ENCODE measurements around the gene NR1H4.
"Not testable (repeated sequence)": the region's sequence is repeated elsewhere in the genome, so short reads cannot be mapped to it uniquely, and the experiment has no call there.

Gene NR1H4

DNA sequence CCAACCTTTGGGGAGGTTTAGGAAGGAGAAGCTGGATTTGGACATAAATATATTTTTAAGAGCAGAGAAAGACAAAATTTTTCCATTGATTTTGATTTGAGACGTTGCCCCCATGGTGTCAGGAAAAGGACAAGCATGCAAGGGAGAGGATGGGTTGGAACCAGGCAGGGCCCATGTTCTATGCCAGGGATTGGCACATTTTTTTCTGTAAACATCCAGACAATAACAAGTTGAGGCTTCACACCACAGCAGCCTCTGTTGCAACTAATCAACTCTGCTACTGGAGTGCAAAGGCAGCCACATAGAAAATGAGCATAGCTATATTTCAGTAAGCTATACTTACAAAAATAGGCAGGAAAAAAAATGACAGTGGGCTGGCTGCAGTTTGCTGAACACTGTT lies 44.7 kb downstream of the NR1H4 start:
- no peak for DNase-seq

DNA sequence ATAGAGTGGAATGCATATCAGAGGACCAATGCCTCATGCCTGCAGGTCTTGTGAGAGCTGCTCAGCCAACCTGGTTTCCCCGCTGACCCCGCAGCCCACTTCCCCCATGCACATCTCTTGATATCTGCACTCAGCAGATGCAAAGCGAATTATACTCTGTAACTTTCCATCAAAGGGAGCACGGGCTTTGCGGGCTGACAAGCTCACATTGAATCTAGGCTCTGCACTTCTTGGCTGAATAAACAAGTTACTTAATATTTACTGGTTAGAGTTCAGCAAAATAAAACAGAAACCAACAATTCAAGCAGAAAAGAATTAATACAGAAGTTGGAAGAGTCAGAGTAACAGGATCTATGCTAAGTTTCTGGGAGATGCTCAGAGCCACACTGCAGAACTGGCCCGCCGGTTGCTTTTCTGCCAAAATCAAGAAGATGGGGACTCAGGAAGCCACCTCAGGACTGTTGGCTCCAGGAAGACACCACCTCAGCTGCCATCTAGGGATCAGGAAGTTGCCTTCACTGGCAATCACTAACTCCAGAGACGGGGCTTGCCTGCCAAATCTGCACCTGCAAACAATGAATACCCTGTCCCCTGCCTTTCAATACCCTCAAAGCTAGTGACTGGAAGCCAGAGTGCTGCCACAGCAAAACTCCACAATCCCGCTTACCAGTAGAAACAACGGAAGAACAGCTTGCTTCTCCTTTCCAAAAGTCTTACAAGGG lies 46.5 kb downstream of the NR1H4 start:
- DNase-seq, result no peak

DNA sequence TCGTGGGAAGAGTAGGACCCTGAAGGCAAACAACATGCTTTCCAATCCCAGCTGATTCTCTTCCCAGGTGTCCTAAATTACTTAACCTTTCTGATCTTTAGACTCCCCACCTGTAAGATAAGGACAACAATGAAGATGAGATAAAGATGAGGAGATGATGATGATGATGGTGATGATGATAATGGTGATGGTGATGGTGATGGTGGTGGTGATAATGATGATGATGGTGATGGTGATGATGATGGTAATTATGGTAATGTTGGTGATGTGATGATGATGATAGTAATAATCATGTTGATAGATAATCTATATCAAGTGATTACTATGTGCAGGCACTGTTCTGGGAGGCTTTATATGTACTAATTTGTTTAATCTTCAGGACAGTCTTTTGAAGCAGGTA lies 48.3 kb downstream of the NR1H4 start:
- DNase-seq, result no peak

DNA sequence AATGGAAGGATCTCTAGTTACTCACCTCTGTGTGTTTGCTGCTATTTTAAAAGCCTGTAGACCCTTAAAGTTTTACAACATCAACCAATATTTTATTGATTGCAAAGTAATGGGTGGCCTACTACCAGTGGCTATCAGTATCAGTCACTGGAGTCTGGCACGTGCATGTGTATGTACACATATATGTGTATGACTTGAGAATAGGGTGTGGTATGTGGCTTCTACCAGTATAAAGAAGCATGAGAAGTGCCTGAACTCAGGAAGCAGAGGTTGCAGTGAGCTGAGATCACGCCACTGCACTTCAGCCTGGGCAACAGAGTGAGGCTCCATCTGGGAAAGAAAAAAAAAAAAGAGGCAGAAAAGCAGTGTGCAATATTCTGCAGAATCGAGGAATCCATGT lies 54.4 kb downstream of the NR1H4 start:
- no peak for DNase-seq

DNA sequence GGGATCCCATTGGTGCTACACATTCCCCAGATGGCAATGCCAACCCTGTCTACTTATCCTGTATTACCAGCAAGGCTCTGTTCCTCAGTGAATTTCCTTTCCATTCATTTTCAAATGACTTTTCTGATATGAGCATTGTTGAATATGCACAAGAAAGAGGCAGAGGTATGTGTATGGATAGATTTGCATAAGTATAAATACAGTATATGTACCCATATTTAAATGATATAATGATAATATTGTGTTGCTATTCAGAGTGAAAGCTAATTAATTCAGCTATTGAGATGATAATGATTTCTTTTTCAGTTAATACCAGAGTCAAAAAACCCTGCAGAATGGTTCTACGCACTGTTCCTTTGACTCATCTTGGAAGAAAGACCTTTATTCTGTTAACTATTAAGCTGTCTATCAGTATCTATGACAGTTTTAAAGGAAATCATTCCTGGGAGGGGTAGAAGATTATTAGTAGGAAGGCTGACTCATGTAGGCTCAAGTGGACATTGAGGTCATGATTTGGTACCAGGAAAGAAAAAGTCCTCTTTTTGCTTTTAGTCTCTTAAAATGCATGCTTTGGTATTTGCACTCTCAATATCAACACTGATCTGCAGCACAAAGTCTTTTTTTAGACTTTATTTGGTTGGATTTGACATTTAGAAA lies 54.9 kb downstream of the NR1H4 start:
- DNase-seq, result no peak

DNA sequence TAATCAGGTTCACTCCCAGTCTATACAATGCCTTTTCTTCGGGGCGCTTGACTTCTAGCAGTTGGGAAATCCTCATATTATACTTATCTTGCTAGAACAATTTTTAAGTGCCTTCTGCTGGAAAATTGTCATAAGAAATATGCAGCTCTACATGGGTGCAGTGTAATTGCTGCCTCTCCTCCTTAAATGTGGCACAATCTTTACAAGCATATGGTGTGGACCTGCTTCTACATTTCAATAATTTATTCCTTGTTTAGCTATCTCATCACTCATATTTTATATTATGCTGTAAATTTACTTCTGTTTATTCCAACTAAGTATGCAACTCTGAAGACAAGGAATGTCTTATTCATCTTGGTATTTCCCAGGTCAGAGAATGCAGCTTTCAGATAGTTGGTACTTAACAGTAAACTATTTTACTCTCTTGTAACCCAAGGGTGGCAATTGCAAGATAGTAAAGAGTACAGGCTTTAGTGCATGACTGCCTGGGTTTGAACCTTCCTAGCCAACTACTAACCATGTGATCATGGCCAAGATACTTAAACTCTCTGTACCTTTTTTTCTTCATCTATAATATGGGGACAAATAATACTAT lies 56.2 kb downstream of the NR1H4 start:
- DNase-seq, result no peak

DNA sequence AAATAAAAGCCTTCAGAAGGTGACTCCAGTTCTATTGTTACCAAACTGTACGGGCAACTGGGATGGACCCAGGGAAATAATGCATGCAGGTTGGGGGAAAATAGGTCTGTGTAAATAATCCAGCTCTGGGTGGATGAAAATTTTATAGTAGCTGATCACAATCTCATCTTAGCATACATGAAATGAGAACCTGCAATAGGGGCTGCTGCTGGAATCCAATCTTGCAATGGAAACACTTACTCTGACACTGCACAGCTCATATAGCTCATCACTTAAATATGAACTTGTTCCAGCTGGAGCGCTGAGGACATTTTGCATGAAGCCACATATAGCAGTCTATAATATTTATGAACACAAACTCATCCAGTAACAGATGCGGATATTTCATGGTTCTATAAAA lies 59.7 kb downstream of the NR1H4 start:
- no peak for DNase-seq

DNA sequence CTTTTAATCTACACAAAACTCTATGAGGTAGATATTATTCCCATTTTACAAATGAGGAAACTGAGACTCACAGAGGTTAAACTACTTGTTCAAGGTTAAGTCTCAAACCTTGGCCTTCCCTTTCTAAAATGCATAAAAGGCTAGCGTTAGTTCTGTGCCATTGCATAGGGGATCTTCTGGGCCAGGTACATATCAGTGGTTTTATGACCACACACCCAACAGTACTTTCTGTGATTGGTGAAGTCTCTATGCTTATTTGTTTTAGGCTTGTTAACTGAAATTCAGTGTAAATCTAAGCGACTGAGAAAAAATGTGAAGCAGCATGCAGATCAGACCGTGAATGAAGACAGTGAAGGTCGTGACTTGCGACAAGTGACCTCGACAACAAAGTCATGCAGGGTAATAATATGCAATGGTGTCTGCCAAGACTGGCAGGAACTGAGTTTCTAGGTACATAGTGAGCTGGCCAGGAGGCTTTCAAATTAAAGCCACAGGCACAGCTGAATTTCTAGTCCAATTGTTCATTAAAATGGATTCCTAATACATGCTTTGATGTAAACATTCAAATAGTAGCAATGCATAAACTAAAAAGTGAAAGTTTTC lies 61.1 kb downstream of the NR1H4 start:
- DNase-seq, result no peak

DNA sequence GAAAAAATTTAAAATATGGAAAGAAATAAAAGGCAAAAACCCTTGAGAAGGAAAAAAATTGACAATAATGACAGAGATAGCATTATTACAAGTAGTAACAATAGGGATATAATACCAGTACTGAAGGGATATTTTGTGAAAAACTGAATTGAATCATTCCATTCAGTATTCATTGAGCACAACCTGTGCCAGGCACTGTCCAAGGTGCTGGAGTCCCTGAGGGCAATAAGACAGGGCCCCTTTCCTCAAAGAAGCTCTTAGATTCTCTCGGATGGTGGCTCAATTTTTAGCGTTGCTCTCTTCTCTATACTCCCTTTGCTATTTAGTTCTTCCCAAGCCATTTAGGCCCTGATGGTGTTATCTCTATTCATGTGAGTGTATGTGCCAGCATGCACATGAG lies 65.5 kb downstream of the NR1H4 start:
- no peak for DNase-seq

DNA sequence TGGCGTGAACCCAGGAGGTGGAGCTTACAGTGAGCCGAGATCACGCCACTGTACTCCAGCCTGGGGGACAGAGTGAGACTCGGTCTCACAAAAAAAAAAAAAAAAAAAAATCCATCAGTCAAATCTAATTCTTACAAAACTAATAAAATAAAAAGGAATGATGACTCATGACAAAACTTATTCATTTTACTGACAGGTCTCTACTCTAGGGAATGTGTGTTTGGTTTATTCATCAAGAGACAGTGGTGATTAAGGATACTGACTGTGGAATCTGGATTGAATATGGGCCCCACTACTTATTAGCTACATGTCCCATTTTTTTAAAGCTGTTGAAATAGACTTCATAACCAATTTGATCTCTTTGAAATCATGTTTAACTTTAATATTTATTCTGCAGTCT lies 70.5 kb downstream of the NR1H4 start:
- DNase-seq, result no peak

DNA sequence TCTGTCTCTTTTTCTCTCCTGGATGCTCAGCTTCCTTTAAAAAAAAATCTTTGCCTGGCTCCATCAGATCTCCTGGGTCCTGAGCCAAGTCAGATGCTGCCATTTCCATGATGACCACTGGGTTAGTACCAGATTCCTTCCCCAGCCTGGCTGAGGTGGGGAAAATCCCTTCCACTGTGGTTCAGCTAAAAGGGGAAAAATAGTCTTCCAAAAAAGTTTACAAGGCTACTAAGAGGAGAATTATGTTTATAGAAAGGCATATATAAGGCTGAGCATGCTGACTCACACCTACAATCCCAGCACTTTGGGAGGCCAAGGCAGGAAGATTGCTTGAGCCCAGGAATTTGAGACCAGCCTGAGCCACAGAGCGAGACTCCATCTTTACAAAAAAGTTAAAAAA lies 71.4 kb downstream of the NR1H4 start:
- no peak for DNase-seq

DNA sequence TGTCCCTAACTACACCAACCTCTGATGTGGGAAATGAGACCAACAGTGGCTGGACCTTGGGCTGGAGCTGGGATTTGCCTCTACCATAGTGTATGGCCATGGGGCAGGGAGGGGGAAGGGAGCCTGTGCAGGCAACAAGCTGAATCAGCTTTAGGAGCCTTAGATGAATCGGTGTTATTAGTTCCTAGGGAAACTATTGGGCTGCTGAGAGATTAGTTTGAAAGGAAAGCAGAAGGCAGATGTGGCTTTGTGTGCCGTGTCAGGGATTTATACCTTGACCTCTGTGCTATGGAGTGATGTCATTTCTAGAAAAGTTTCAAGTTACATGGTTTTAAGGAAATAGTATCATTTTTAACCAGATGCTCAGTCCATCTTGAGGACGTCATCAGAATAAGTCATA lies 80.3 kb downstream of the NR1H4 start:
- no peak for DNase-seq

DNA sequence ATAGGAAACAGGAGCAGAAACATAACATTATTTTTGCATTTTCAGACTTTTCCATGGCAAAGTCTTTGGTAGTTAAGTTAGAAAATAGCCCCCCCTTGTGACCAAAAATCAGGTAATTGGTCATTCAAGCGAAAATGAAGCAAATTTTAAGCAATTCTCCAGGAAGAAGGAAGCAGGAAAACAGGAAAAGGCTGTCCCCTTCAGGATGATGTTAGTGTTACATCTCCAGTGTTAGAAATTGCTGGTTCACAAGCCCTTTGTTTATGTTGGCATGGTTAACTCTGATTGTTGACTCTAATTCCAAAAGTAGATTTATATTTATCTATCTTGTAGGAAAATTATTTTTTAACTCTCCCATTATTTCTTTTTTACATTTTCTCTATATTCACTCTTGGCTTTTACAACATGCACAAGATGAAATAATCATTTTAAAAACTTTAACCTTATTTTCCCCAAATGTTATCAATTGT lies 81.0 kb downstream of the NR1H4 start:
- DNase-seq, result no peak

DNA sequence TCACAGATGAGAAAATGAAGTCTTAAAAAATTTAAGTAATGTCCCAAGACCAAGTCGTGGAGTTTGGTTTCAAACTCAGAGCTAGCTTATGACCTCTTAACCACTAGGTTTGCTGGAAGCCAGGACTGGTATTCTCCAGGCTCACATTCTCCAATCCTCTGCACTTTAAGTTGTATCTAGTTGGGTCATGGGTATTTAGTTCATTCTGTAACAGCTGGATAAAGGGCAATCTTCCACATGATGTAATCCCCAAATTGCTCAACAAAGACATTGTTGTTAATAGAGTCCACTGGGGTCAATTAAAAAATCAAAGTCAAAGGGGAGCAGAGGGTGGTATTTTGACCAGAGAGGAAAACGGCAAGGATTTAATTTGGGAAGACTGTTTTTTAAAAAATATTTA lies 82.1 kb downstream of the NR1H4 start:
- DNase-seq, result no peak

DNA sequence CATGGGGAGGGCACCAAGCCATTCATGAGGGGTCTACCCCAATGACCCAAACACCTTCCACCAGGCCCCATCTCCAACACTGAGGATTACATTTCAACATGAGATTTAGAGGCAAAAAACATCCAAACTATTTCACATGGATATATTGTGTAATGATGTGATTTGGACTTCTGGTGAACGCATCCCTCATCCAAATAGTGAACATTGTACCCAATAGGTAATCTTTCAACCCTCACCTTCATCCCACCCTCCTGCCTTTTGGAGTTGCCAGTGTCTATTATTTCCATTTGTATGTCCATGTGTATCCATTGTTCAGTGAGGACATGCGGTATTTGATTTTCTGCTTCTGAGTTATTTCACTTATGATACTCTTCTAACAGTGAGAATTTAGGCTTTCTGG lies 83.7 kb downstream of the NR1H4 start:
- no peak for DNase-seq

DNA sequence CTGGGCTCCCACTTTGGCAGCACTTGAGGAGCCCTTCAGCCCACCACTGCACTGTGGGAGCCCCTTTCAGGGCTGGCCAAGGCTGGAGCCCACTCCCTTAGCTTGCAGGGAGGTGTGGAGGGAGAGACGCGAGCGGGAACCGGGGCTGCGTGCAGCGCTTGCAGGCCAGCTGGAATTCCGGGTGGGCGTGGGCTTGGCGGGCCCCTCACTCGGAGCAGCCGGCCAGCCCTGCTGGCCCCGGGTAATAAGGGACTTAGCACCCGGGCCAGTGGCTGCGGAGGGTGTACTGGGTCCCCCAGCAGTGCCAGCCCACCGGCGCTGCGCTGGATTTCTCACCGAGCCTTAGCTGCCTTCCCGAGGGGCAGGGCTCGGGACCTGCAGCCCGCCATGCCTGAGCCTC lies 85.6 kb downstream of the NR1H4 start:
- DNase-seq, result not testable (repeated sequence)

DNA sequence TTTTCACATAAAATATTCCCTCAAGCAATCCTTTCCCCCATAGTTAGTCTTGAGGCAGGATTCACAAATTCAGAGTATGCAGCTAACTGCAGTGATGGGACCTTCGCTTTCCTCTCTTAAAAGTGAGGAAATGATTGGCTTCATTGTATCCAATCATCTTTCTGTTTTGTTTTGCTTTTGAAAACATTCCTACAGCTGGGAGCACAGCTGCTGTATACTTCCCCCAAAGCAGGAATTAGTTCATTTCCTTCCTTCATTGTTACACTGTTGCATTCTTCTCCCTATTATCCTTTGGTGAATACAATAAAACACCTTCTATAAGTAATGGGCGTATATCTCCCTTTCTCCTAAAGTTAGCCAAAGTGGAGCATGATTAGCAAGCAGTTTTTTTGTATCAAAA lies 90.4 kb downstream of the NR1H4 start:
- DNase-seq, result no peak

DNA sequence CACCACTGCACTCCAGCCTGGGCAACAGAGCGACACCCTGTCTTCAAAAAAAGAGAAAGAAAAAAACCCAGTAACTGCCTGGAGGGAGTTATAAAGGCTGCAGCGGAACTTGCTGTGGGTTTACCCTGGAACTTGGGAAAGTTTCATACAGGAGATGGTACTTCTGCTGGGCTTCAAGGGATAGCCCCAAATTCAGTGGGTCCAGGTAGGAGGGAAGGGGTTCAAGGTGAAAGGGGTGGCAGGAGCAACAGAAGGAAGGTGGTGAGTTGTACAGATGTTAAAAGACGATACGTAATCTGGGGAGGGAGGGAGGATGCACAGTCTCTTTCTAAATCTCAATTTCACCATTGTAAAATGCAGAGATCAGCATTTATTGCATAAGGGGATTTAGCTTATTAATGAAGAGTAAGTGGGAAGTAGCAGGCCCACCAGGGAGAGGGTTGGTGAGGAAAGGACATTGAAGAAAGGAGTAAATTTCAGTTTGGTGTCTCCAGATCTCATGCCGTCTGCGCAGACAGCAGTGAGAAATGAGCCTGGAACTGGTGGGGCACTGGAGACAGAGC lies 91.3 kb downstream of the NR1H4 start:
- DNase-seq, result no peak

DNA sequence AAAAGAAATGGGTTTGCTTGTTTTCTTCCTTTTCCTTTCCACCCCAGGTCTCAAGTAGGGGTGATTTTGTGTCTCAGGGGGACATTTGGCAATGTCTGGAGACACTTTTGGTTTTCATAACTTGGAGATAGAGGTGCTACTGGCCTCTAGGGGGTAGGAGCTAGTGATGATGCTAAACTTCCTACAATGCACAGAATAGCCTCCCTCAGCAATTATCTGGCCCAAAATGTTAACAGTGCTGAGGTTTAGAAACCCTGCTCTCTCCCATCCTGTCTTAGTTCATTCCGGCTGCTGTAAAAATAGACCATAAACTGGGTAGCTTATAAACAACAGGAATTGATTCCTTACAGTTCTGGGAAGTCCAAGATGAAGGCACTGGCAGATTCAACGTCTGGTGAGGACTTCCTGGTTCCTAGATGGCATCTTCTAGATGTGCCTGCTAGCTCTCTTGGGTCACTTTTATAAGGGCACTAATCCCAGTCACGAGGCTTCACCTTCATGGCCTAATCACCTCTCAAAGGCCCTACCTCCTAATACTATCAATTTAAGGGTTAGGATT lies 92.4 kb downstream of the NR1H4 start:
- DNase-seq, result no peak

DNA sequence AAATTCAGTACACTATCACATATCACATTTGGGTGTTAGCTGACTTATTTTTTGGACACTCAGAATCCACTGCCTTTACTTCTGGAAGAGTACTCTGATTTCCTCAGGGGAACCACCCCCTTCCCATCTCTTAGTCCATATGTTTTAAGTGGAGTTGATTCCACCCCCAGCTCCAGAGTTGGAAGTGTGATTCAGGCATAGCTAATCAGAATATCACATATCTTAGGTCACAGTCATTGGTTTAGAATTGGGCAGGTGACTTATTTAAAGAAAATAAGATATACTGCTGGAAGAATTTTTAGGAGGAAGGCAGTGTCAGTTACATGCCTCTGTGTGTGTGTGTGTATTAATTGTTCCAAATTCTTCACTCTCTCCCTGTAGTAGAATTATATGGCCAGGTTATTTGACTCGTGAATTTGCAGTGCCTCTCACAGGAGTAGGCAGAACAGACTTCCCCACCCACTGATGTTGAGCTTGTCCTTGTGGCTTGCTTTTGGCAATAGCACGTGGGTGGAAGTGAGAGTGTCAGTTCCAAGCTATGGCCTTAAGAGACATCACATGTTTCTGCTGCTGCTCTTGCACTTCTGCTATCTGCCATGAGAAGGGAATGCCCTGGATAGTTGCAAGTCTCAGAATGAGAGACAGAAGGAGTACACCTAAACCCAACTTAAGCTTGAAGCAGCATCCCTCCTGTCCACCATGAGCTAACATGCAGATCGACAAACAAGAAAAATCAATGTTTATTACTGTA lies 93.4 kb downstream of the NR1H4 start:
- DNase-seq, result no peak

DNA sequence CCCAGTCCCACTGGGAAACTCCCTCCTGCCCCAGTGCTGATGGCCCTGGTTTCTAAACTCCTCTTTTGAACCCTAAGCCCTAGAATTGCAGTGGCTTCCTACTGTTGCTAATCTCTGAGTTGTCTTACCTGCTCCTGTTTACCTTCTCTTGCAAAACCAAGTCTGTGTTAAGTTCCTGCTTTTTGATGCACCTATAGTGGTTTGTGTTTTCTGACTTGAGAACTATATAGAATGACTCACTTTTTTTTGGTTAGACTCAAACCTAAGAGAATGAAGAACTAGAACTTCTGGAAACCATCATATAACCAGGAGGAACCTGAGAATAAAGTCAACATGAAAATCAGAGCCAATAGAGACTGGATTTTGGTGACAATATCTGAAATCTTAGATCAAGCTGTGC lies 94.3 kb downstream of the NR1H4 start:
- no peak for DNase-seq

DNA sequence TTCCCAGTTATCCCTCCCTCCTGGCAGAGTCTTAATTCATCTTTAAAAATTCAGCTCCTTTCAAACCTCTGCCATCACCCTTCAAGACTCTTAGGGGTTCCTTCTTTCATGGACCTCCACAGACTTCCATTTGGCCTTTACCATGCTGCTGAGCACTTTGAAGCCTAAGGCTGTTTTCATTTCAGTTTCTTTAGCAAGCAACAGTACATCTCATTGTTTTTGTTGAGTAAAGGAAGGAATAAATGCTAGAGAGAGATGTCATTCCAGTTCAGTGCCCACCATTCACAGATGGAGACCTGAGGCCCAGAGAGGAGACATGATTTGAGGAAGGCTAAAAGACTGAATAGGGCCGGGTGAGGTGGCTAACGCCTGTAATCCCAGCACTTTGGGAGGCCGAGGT lies 98.5 kb downstream of the NR1H4 start:
- no peak for DNase-seq

Measured in stimulated activated naive CD4-positive, alpha-beta T cell treated with Interleukin-2 at 50 U/mL for 16 hours (primary cell).